ENCODE data around the gene RRP8.

RRP8 gene

DNA sequence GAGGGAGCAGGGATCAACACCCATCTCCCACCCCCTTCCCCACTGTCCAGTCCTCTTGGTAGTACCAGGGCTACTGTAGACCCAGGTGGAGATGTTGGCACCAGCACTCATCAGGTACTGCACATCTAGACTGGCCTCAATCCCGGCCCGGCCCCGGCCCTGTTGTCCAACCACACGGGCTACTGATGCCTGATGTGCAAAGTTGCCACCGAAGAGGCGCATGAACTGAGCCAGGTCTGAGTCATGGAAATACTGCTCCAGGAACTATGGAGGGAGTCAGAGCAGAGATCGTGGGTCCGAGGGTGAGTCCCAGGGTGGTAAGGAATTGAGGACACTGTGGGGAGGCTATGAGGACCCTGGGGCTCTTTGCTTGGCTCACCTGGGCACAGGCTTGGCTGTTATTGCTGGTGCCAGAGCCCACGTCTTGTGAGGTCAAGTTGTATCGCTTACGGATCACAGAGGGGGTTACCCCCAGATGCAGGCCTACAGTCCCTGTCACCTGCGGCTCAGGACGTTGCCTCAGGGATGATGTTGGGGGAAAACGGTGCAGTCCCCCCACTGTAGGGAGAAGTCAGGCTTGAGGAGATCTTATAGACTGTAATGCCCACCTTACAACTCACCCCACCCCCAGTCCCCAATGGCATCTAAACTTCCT lies 13.3 kb upstream of the RRP8 start:
- peak; percentile 26 for DNase-seq

DNA sequence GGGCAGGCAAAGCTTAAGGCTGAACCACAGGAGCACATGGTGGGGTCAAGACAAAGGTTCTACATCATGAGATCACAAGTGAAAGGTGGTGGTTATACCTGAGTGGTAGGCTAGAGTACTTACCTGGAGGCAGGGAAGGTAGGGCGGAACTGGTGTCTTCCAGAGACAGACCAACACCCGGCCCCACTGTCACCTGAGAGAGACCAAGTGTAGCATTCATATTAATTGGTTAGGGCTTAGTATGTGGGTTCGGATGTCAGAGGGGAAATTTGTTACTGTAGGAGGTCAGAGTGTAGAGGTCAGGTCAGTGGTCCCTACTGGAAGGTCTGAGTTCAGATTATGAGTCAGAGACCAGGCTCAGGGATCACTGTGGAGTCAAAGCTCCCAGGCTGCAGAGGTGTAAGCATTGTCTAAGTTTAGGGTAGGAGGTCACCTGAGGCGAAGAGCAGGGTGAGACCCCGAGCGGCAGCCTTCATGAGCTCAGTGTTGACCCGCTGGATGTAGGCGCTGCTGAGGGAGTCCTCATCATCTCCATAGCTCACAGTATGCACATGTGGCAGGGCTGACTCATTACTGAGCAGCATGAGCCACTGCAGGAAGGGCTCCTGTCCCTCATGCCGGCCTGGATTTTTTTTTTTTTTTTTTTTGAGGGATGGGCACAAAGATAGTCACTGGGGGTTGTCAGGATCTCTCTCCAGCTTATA lies 12.6 kb upstream of the RRP8 start:
- DNase-seq, result peak; percentile 20

DNA sequence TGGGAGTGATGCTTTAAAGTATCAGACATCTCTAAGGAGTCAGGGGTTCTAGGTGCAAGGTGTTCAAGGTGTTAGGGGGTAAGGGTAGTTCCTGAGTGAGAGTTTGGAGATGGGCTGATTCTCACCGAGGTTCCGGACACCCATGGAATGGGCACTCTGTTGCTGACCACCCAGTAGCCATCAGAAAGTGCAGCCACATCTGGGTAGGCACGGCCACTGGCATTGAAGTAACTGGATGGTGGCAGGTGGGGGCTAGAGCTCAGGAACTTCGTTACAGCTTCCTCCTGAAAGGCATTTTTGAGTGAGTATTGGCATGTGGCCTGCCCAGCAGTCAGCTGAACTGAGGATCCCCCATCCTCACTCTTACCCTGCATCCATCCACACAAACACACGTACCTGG lies 11.6 kb upstream of the RRP8 start:
- no peak for DNase-seq

GRCh38 chr11:6614446-6614845 lies 11.0 kb upstream of the RRP8 start:
- peak; percentile 8 for DNase-seq

DNA sequence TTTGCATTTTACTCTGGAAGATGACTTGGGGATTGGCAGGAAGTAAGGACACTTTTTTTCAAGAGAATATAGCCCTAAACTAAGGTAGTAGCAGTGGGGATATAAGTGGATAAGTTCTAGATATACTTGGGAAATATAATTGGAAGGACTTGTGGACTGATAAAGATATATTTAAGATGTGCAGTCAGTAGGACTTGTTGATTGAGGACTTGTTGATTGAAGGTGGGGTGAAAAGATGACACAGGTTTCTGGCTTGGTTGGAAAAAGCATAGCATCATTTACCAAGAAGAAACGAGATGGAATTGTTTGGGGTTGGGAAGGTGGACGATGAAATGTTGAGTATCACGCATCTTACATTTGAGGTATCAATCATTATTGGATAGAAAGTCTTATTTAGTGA lies 10.1 kb upstream of the RRP8 start:
- DNase-seq, result no peak

DNA sequence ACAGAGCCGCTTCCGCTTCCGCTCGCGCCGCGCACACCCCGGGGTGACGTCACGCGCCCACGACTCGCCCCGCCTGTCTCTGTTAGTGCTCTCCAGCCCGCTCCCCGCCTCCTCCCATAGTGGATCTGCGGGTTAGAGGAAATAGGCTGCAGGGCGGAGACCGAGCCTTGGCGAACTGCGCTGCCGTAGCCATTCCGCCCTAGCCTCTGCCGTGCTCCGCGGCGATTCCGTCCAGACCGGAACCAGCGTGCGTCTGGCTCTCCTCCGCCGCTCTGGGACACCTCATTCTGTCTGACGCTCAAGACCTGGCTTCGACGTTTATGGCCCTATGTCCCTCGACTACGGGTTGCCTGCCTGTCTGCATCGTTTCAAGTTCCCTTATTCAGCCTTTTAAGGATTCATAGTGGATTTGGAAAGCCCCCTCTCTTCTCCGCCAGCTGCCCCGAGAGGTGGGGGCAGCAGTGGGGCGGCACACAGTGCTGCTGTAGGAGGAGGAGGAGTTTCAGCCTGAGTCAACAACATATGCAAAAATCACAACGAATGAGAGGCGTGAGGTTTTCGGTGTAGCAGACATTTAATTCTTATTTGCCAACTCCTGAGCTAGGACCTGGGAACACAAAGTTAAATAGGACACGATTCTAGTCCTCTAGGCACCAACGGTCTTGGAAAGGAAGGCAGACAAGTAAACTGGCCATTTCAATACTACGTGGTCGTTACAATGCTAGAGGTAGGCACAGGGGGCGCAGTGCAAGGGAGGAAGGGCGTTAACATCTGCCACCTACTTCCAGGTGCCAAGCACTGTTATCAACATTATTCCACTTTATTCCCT lies 9.0 kb upstream of the RRP8 start, which contains the start of gene TAF10:
Gene TAF10, minus strand, starts transcription at position 4 of the 829 bp plus-strand sequence. CDS start 27 bp downstream, outside the sequence.
- DNase-seq, result peak; percentile 98

- no peak for DNase-seq
Observed at GRCh38 chr11:6611963-6612212, 8.5 kb upstream of the RRP8 start.

GRCh38 chr11:6611092-6611962 lies 7.9 kb upstream of the RRP8 start:
- peak; percentile 63 for DNase-seq

GRCh38 chr11:6610591-6610990 lies 7.2 kb upstream of the RRP8 start:
- peak; percentile 30 for DNase-seq

- DNase-seq, result peak; percentile 22
Observed at GRCh38 chr11:6609502-6610015, 6.1 kb upstream of the RRP8 start.

DNA sequence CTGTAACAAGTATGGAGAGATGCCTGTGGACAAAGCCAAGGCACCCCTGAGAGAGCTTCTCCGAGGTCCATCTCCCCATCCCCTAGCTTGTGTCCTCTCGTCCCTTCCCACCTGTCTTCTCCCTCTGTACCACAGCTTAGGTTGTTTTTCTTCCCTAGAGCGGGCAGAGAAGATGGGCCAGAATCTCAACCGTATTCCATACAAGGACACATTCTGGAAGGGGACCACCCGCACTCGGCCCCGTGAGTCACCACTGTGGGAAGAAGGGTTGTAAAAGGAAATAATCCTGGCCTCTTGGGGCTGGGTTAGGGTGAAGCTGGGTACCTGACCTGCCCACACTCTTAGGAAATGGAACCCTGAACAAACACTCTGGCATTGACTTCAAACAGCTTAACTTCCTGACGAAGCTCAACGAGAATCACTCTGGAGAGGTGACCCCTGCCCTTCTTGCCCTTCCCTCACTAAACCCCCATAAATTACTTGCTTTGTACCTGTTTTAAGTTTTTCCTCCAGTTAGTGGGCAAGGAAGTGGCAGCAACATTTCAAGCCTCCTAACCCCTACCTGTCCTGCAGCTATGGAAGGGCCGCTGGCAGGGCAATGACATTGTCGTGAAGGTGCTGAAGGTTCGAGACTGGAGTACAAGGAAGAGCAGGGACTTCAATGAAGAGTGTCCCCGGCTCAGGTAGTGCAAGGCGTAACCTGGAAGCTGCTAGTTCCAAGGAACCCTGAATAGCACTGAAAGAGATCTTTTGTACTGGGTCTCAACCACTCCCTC lies 5.5 kb upstream of the RRP8 start:
- peak; percentile 30 for DNase-seq

DNA sequence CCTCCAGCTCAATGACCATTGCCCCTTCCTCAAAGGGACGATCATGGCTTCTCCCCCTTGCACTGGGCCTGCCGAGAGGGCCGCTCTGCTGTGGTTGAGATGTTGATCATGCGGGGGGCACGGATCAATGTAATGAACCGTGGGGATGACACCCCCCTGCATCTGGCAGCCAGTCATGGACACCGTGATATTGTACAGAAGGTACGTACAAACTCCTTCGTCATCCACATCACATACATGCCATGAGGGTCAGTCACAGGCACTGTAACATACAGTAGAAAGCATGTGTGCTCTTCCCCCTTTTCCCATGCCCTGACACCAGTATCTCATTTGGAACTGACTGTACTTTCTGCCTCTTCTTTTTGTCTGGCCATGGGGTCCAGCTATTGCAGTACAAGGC lies 4.6 kb upstream of the RRP8 start:
- DNase-seq, result no peak

DNA sequence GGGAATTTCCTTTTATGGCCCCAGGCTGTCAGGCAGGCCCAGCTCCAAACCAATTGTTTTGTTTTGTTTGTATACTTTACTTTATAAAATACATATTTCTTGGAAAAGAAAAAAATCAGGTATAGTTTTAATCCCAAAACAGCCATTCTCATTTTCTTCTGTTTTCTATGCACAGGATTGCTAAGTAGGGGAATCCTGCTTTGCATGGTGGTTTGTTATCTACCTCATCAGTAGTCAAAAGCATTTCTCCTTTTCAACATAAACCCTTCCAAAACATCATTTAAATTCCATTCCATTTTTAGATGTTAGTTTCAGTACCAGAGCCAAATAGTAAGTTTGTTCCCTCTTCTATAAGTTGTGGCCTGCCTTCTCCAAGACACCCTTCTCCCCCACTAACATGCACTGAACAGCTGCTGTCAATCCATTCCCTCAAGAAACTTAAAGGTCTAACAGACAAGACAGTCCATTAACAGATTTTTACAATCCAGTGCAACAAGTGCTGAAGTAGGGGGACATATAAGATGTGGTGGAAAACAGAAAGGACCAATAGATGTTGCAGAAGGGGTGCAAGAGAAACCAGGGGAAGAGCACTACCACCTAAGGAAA lies 3.9 kb upstream of the RRP8 start:
- DNase-seq, result no peak

DNA sequence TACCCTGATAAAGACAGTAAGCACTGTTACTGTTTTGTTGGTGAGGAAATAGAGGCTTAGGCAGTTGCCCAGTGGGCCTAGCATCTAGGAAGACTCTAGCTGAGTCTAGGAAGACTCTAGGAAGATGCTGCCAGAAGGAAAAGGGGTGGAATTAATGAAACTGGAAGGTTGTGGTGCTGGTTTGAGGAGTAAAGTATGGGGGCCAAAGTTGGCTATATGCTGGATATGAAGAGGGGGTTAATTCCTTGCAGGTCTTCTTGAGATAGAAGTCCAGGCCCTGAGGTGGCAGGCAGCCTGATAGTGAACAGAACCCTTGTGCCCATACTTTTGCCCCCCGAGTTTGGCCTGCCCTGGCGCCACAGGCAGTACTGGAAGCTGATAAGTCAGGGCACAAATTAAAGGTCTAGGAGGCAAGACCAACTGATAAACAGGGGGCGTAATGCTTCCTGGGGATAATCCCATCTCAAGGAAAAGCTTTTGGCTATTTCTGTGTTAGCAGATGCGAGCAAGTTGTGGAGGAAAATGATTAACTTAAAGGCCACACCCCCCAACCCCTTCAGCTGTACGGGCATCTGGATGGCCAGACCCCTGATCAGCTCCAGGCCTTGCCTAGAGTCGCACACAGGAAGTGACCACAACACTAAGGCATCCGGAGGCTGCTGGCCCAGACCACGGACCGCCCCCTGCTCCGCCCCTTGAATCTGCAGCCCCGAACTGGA lies 3.2 kb upstream of the RRP8 start:
- DNase-seq, result peak; percentile 95

DNA sequence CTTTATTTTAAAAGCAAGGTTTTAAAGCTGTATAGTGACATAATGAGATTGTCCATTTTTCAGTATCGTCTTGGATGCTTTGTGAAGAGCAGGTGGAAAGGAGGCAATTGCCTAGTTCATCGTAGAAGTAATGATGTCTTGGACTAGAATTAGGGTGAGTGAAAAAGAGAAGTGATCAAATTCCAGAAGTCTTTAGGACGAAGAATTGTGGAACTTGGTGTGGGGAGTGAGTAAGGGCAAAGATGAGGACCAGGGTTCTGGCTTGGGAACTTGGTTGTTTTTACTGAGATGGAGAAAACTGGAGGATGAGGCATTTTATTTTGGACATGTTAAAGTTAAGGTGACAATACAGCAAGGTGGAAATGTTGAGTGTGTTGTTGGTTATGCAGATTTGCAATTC lies 1.4 kb upstream of the RRP8 start:
- DNase-seq, result no peak

- DNase-seq, result peak; percentile 71
Observed at GRCh38 chr11:6604081-6604626, 738 bp upstream of the RRP8 start.

- DNase-seq, result peak; percentile 13
Observed at GRCh38 chr11:6602096-6602940, 1.1 kb downstream of the RRP8 start.

- no peak for DNase-seq
Observed at GRCh38 chr11:6601041-6601461, 2.4 kb downstream of the RRP8 start.

DNA sequence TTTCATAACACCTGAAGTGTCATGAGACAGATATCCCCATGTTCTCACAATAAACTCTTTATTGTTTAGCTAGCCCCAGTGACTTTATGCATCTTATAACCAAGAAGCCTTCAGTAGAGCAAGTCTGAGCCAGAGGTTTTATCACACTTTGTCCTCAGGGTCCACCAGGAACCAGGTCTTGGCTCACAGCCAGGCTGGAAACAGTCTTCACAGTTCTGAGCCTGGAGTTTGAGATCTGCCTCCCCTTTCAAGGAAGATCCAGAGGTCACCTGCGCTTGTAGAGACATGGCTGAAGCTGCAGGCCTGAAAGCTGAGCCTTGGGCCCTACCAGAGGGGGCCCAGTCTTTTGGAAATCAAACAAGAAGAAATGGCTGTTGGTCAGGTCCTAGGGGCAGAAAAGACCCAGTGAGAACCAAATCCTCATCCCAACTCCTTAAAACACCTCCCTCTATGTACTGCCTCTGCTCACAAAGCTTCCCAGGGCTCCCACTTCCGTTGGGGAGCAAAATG lies 3.5 kb downstream of the RRP8 start:
- DNase-seq, result no peak

All from left hindlimb (tissue), 1 donor.